ENCODE measurements around the gene GNB2. TPM values are rescaled to one million over a fixed set of nuclear protein-coding genes. Genes with fewer than 3 reads are reported as not detected.

Gene GNB2
- total and polyA plus RNA-seq, 5 donors = 115 to 160 (median 131) TPM

GRCh38 chr7:100676501-100677306 lies 3.2 kb downstream of the GNB2 start:
- Histone ChIP-seq H3K27me3 (ENCODE audit: control insufficient read depth, insufficient read depth) (no peaks in the 10 kb centered on the region), H3K9me3 (ENCODE audit: control insufficient read depth, low read length) (no peaks in the 10 kb centered on the region), H3K4me1 (ENCODE audit: control insufficient read depth, insufficient read depth, low read length) (peaks cover 2% of the 10 kb centered on the region), H3K27ac (ENCODE audit: low read length) (peak overlapping the region; percentile 33), H3K4me3 (ENCODE audit: low read length) (peak overlapping the region; percentile 96)
- DNase-seq (peak in 2 of 3 donors; percentile 55 to 59), ATAC-seq (no peak)
- intact Hi-C loops (cut with DNase I) = loop anchor here in 1 of 4 donors (10.0 kb wide), 2 partner anchors 62 to 92 kb away; partner anchors contain the start of genes FBXO24, LRCH4 and MOSPD3
- WGBS = 80% methylated on average over 23 of the region's 23 CpGs

GRCh38 chr7:100677308-100678267 lies 4.0 kb downstream of the GNB2 start:
- Histone ChIP-seq H3K4me1 (ENCODE audit: control insufficient read depth, insufficient read depth, low read length) (peaks cover 2% of the 10 kb centered on the region), H3K27me3 (ENCODE audit: control insufficient read depth, insufficient read depth) (no peaks in the 10 kb centered on the region), H3K9me3 (ENCODE audit: control insufficient read depth, low read length) (no peaks in the 10 kb centered on the region), H3K27ac (ENCODE audit: low read length) (no peak overlapping the region), H3K4me3 (ENCODE audit: low read length) (no peak overlapping the region)
- ATAC-seq (no peak), DNase-seq (peak; percentile 27 to 71 (median 68))
- 81% methylated on average over 36 of the region's 36 CpGs for WGBS
- intact Hi-C loops (cut with DNase I) = loop anchor here in 1 of 4 donors (10.0 kb wide), 2 partner anchors 63 to 93 kb away; partner anchors contain the start of genes FBXO24, LRCH4 and MOSPD3

- Histone ChIP-seq H3K27me3 (ENCODE audit: control insufficient read depth, insufficient read depth) (no peaks in the 10 kb centered on the region), H3K4me3 (ENCODE audit: low read length) (no peak overlapping the region), H3K4me1 (ENCODE audit: control insufficient read depth, insufficient read depth, low read length) (peaks cover 2% of the 10 kb centered on the region), H3K27ac (ENCODE audit: low read length) (no peak overlapping the region), H3K9me3 (ENCODE audit: control insufficient read depth, low read length) (no peaks in the 10 kb centered on the region)
- DNase-seq (peak; percentile 35 to 81 (median 74)), ATAC-seq (no peak)
- 71% methylated on average over 35 of the region's 35 CpGs for WGBS
- intact Hi-C loops (cut with DNase I) = loop anchor here in 1 of 4 donors (10.0 kb wide), 2 partner anchors 64 to 94 kb away; partner anchors contain the start of genes FBXO24, LRCH4 and MOSPD3
These were observed 4.9 kb downstream of the GNB2 start for GRCh38 chr7:100678291-100678984.

GRCh38 chr7:100679129-100679926 lies 5.8 kb downstream of the GNB2 start:
- H3K4me1 ChIP-seq (ENCODE audit: control insufficient read depth, insufficient read depth, low read length) = peaks cover 2% of the 10 kb centered on the region
- H3K27ac ChIP-seq (ENCODE audit: low read length) = peak overlapping the region; percentile 27
- ATAC-seq (no peak), DNase-seq (peak in 1 of 3 donors; percentile 53)
- no peaks in the 10 kb centered on the region for H3K27me3 ChIP-seq (ENCODE audit: control insufficient read depth, insufficient read depth)
- no peak overlapping the region for H3K4me3 ChIP-seq (ENCODE audit: low read length)
- H3K9me3 ChIP-seq (ENCODE audit: control insufficient read depth, low read length) = no peaks in the 10 kb centered on the region
- intact Hi-C loops (cut with DNase I) = loop anchor here in 1 of 4 donors (10.0 kb wide), 2 partner anchors 65 to 95 kb away; partner anchors contain the start of genes FBXO24, LRCH4 and MOSPD3
- WGBS = 67% methylated on average over 13 of the region's 13 CpGs

- 65% methylated on average over 13 of the region's 13 CpGs for WGBS
- DNase-seq (peak; percentile 71 to 82 (median 72)), ATAC-seq (peak; percentile 41 to 51)
- H3K4me3 ChIP-seq (ENCODE audit: low read length) = no peak overlapping the region
- no peaks in the 10 kb centered on the region for H3K27me3 ChIP-seq (ENCODE audit: control insufficient read depth, insufficient read depth)
- H3K9me3 ChIP-seq (ENCODE audit: control insufficient read depth, low read length) = no peaks in the 10 kb centered on the region
- peak overlapping the region; percentile 27 for H3K27ac ChIP-seq (ENCODE audit: low read length)
- peaks cover 2% of the 10 kb centered on the region for H3K4me1 ChIP-seq (ENCODE audit: control insufficient read depth, insufficient read depth, low read length)
- intact Hi-C loops (cut with DNase I) = loop anchor here in 3 of 4 donors (10.0 kb wide), 6 partner anchors 65 to 215 kb away; partner anchors contain the start of genes FBXO24 (in 1 of the 3), LRCH4 (in 1 of the 3), MOSPD3 (in 1 of the 3) and PCOLCE (in 1 of the 3)
These were observed 6.5 kb downstream of the GNB2 start for GRCh38 chr7:100679927-100680575.

GRCh38 chr7:100680576-100681271 lies 7.2 kb downstream of the GNB2 start:
- H3K9me3 ChIP-seq (ENCODE audit: control insufficient read depth, low read length) = no peaks in the 10 kb centered on the region
- intact Hi-C loops (cut with DNase I) = loop anchor here in 2 of 4 donors (10.0 kb wide), 4 partner anchors 76 to 216 kb away; partner anchors contain the start of genes PCOLCE (in 1 of the 2), SPACDR (in 1 of the 2) and TSC22D4 (in 1 of the 2)
- no peak overlapping the region for H3K4me3 ChIP-seq (ENCODE audit: low read length)
- peak in 2 of 3 donors; percentile 71 to 76 for DNase-seq
- H3K27me3 ChIP-seq (ENCODE audit: control insufficient read depth, insufficient read depth) = no peaks in the 10 kb centered on the region
- ATAC-seq = peak in 1 of 2 donors; percentile 1
- peaks cover 2% of the 10 kb centered on the region for H3K4me1 ChIP-seq (ENCODE audit: control insufficient read depth, insufficient read depth, low read length)
- WGBS = 80% methylated on average over 18 of the region's 18 CpGs
- peak overlapping the region; percentile 28 for H3K27ac ChIP-seq (ENCODE audit: low read length)

GRCh38 chr7:100681491-100682227 lies 8.1 kb downstream of the GNB2 start:
- Histone ChIP-seq H3K9me3 (ENCODE audit: control insufficient read depth, low read length) (no peaks in the 10 kb centered on the region), H3K4me1 (ENCODE audit: control insufficient read depth, insufficient read depth, low read length) (peaks cover 2% of the 10 kb centered on the region), H3K4me3 (ENCODE audit: low read length) (no peak overlapping the region), H3K27me3 (ENCODE audit: control insufficient read depth, insufficient read depth) (no peaks in the 10 kb centered on the region), H3K27ac (ENCODE audit: low read length) (no peak overlapping the region)
- DNase-seq = peak in 1 of 3 donors; percentile 60
- ATAC-seq = no peak
- WGBS = 75% methylated on average over 29 of the region's 29 CpGs
- intact Hi-C loops (cut with DNase I) = loop anchor here in 2 of 4 donors (10.0 kb wide), 4 partner anchors 77 to 217 kb away; partner anchors contain the start of genes PCOLCE (in 1 of the 2), SPACDR (in 1 of the 2) and TSC22D4 (in 1 of the 2)

- no peak for ATAC-seq
- DNase-seq = peak in 1 of 3 donors; percentile 54
- WGBS = 81% methylated on average over 25 of the region's 25 CpGs
- intact Hi-C loops (cut with DNase I) = loop anchor here in 2 of 4 donors (10.0 kb wide), 4 partner anchors 77 to 217 kb away; partner anchors contain the start of genes PCOLCE (in 1 of the 2), SPACDR (in 1 of the 2) and TSC22D4 (in 1 of the 2)
- H3K9me3 ChIP-seq (ENCODE audit: control insufficient read depth, low read length) = no peaks in the 10 kb centered on the region
- peaks cover 2% of the 10 kb centered on the region for H3K4me1 ChIP-seq (ENCODE audit: control insufficient read depth, insufficient read depth, low read length)
- H3K27ac ChIP-seq (ENCODE audit: low read length) = no peak overlapping the region
- no peak overlapping the region for H3K4me3 ChIP-seq (ENCODE audit: low read length)
- H3K27me3 ChIP-seq (ENCODE audit: control insufficient read depth, insufficient read depth) = no peaks in the 10 kb centered on the region
These were observed 8.7 kb downstream of the GNB2 start for GRCh38 chr7:100682228-100682741.

Measured in right cardiac atrium (tissue), 5 donors.